Eye (tissue), 1 donor: ENCODE results near the gene NELL2.
A peak's percentile ranks its signal among the peaks of the same experiment; 100 is the strongest.
"Not testable (repeated sequence)": the region's sequence is repeated elsewhere in the genome, so short reads cannot be mapped to it uniquely, and the experiment has no call there.

ENCODE experiments used
- DNase-seq: peaks from one replicate; pipeline ENCODE4 v3.0.0-alpha.2; 2015

The NELL2 gene

DNA sequence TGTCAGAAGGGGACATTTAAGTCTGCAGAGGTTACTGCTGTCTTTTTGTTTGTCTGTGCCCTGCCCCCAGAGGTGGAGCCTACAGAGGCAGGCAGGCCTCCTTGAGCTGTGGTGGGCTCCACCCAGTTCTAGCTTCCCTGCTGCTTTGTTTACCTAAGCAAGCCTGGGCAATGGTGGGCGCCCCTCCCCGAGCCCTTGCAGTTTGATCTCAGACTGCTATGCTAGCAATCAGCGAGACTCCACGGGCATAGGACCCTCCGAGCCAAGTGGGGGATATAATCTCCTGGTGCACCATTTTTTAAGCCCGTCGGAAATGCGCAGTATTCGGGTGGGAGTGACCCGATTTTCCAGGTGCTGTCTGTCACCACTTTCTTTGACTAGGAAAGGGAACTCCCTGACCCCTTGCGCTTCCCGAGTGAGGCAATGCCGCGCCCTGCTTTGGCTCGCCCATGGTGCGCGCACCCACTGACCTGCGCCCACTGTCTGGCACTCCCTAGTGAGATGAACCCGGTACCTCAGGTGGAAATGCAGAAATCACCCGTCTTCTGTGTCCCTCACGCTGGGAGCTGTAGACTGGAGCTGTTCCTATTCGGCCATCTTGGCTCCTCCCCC lies 189.2 kb downstream of the NELL2 start:
- not testable (repeated sequence) for DNase-seq

DNA sequence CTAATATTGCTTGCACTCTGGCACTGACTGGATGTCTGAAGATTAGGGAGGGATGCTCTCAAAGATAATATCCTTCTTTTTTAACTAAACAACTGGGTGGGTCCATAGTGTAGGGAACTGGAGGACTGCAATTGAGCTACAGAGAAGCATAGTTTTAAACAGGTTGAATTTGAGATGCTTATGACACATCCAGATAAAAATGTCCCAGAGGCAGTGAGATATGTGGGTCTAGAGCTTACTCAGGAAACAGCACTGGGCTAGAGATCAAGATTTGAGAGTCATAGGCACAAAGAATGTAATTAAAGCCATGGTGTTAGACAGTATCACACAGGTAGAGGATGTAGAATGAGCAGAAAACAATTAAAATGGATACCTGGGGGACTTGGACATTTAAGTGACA lies 198.4 kb downstream of the NELL2 start:
- DNase-seq, result no peak

DNA sequence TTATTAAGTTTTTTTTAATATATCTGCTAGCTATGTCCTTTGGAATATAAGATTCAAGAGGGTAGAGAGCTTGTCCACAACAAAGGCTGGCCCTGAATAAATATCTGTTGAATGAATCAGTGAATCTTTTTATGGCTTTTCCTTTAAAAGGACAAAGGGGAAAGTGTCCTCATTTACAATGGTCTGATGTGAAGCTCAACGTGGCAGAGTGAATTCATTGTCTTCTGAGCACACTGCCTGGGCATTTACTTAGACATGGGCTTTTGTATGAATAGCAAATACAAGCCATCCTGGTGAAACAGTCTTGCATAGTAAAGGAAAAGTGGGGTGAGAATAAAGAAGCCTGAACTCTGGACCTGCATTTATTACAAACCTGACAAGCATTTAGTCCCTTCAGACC lies 201.2 kb downstream of the NELL2 start:
- peak; percentile 24 for DNase-seq

DNA sequence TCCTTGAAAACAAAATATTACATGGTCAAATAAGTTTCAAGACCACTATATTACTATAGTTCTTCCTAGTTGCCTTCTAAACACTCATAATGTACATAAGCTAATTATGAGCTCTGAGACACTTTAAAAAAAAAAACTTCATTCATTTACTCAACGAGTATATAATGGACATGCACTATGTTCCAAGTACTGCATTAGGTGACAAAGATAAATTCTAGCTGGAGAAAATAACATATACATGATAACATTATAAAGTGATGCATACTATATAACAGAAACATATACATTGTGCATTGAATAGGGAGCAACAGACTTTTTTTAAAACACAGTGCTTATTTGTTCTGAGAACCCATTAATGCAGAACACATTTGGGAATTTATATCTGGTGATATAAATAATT lies 202.3 kb downstream of the NELL2 start:
- DNase-seq, result no peak

DNA sequence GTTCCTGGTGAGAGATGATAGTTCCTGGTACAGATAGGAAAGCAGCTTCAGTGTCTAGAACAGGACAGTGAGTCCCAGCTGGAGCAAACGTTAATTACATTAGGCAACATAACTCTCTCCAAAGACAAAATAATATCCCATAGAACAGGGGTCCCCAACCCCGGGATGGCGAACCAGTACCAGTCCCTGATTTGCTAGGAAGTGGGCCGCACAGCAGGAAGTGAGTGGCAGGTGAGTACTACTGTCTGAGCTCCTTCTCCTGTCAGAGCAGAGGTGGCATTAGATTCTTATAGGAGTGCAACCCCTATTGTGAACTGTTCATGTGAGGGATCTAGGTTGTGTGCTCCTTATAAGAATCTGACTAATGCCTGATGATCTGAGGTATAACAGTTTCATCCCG lies 204.1 kb downstream of the NELL2 start:
- no peak for DNase-seq

DNA sequence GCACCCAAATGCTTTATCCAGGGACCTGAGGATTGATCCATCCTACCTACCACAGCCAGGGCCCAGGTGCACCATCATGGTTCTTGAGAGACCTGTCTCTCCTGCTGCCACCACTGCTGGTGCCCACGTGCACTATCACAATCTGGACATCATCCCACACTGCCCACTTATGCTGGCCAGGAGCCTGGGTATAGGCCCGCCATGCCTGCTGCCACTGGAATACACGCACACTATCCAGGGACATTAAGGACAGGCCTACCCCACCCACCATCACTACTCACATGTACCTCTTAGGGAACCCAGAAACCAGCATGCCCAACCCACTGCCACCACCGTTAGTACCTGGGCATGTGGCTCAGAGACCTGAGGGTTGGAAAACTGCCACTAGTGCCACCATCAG lies 207.7 kb downstream of the NELL2 start:
- DNase-seq, result no peak

DNA sequence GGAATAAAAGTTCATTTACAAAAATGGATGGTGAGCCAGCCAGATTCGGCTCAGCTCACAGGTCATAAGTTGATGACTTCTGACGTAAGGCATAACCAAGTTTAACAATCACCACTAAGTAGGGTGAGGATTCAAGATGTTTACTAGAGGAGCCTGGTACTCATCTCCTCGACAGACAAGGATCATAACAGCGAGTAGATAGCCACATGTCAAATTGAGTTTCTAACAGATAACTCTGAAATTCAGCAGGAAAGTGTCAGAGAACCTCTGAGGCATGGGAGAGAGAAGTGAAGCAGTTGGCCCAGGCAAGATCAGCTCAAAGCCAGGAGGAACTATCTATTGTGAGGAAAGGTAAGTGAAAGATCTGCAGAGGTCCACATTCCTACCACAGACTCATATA lies 208.7 kb downstream of the NELL2 start:
- DNase-seq, result no peak

DNA sequence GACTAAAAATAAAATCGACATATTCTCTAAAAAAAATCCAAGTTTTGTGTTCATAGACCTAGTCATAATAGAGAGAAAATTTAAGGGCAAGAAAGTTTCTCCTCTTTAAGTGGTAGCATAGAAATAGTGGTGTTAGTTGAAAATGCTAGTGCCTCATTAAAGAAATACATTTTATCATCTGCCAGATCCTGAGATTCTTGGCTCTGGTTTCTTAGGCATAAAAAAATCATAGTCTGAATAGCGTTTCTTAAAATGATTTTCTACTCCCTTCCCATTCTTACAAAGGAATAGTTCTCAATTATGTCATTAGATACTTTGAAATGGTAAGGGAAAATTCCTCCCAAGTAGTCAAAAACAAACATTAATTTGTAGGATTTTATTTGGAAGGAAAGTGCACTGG lies 212.8 kb downstream of the NELL2 start:
- DNase-seq, result no peak

DNA sequence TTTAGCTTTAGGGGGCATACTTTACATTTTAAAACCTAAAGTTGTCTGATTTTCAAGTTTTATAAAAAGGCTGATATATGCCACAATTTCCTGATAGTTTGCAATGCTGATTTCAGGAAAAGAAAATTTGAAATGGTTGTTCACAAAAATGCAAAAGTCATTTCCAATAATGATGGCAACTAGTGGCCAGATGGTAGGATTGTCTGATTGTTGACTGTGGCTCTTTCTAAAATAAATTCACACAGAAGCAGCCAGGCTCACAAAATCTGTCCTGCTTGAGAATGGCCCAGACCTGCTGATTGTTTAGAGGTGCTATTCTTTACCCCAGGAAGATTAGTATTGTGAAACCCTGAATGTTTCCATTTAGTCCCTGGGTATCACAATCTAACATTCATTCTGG lies 220.3 kb downstream of the NELL2 start:
- no peak for DNase-seq

DNA sequence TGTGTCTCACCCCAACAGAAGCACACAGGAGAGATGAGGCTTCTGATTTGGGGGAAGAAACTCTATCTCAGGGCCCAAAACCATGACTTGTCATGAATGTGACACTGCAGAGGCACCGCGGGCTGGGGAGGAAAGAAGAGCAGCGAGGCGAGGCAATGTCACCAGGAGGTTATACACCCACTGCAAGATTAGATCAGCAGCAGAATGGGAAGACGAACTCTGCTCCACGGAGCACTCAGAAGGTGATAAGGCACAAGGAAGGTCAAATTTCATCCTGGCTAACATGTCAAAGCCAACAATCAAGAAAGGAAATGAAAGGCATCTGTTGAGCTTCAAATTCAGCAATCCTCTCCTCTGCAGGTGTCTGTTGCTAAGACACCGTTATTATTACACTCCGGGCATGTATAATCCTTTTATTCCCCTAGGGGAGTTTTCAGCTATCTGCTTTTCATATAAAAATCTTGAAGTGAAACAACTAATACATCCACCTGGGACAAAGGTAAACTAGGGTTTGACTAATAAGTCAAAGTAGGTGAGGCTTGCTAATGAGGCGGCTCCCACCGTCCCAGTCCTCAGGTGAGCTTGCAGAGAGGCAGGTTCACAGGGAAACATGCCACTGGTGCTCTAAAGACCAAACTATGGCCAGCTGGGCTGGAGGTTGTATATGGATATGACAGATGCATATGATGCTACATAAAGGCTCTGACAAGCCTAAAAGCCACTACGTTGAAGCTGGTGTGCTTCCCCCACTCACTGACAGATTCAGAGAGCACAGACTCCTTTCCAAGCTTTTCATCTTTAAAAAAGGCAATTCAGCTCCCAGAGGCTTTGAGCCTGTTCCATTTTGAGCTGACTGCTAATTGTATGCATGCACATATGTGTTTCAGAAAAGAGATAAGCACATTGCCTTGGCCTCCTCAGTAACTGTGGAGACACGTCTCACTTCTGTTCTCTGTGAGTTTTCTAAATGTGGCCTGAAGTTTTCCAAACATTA lies 221.2 kb downstream of the NELL2 start:
- DNase-seq, result peak; percentile 30

DNA sequence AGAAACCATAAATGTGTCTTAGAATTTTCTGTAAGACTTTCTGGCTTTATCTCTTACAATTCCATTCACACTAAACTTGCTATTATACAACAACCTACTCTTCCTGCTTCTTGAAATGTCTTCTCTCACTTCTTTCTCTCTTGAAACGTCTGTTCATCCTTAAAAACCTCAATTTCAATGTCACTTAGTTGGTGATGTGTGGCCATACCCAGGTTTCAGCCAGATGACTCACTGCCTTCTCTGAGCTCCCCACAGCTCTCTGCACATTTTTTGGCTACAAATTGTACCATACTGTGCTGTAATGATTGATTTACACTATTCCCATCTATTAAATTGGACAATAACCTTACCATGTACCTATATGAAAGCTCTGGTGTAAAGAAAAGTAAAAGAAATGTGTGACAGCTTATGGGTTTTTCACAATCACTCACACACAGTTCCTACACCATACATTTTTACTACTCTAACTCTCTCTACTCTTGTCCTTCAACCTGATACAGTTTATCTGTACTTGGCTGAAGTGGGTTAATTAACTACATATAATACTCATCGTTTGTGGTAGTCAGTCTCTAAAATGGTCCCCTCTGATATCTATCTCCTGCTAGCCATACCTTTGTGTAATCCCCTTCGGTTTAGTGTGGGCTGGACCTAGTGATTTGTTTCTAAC lies 222.1 kb downstream of the NELL2 start:
- DNase-seq, result no peak

DNA sequence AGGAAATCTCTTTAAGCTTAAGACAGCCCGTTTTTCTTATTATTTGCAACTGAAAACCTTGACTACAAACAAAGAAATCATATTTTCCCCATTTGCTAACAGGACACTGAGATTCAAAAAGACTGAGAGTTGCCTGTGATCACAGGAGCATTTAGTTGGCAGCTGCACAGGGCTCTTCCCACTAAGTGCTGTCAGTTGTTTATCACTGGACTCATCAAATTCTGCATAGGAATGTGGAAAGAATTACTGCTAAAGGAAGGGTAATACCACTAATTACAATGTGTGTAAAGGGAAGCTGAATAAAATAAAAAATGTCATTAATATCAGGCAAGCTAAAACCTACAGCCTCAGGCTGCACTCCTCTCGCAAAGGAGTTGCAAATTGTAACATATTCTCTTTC lies 226.4 kb downstream of the NELL2 start:
- no peak for DNase-seq

DNA sequence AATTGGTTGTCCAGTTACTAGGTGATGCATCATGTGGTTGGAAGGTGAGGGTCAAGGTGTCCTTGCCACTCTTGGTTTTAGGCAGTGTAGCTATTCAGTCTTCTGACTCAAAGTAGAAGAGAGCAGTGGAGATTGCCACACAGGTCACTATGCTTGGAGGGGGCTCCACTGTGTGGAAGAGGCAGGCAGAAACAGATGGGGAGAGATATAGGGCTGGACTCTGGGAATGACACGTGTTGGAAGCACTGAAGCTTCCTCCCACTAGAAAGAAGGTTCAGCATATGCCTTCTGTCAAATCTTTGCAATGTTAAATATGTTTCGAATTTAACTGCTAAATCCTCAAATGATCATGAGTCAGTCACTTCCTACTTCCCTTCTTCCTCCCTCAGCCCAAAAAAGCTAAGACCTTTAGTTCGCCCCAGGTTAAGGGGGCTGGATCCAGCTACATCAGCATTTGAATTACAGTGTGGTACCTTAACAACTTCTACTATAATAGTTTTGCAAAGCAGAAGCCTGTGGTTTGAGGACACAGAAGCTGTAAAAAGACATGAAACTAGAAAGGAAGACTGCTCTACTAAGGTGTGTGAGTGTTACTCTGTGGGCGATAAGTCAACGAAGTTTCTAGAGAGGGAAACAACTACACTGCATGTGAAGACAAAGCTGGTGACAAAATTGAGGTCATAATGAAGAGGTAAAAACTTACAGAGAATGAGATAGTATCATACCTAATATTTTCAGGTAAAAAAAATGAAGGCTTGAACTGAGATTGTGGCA lies 228.0 kb downstream of the NELL2 start:
- no peak for DNase-seq

DNA sequence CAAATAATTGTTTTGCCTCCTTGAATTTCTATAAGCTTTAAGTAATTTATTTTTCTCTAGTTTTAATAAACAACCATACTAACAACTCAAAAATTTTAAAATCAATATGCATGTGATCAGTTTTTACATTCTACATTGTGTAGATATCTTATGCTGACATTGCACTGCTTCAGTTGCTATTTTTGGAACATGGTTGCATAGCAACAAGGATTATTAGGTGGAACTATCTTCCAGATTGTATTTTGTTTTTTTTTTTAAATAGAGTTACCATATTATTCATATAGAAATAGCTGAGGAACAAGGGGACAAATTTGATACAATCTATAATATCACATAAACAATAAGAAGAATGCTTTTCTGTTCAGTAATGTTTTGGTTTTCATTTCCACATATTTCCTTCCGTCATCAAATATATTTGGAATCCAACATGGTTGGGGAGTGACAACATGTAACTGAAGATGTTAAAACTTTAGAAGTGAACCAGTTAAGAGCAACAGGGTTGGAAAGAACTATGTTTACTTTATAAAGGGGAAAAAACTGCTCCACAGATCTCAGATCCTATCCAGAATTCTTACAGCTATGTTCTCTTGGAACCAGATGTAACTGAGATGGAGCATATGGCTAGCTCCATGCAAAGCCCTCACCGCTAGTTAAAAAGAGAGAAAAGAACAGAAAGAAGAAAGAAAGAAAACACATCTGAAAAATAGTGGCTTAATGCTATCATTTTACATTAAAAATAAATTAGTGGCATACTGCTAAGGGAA lies 235.5 kb downstream of the NELL2 start:
- DNase-seq, result peak; percentile 63

DNA sequence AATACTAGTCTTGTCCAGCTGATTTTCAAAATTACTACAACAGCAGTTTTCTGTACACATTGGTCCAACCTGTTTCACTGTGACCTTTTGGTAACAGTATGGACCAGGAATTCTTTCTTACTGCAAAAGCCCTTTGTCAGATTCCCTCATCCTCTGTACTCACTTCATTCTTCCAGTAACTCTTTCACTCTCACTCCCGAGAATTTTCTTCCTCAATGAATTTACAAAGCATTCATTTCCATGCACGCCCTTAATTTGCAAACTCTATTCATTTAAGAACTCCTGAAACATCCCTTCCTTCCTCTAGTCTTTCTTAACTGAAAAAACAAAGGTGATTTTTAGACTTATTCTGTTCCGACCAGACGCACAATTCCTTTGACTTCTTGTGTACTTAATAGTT lies 238.2 kb downstream of the NELL2 start:
- no peak for DNase-seq

DNA sequence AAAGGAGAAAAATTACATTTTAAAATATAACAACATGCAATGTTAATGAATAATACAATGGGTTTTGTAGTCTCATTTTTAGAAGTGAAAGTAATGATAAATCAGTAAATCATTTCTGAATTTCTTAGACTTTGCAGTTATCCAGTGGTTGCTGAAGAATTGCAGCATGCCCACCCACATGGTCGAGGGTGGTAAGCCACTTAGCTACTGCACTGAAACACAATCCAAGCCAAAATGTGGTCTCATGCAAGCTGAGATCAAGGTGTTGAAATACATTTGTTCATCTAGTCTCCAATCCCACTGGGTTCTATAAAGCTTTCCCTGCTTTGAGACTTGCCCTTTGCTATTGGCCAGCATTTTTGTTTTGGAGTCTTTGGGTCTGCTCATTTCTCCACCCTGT lies 247.9 kb downstream of the NELL2 start:
- DNase-seq, result no peak

DNA sequence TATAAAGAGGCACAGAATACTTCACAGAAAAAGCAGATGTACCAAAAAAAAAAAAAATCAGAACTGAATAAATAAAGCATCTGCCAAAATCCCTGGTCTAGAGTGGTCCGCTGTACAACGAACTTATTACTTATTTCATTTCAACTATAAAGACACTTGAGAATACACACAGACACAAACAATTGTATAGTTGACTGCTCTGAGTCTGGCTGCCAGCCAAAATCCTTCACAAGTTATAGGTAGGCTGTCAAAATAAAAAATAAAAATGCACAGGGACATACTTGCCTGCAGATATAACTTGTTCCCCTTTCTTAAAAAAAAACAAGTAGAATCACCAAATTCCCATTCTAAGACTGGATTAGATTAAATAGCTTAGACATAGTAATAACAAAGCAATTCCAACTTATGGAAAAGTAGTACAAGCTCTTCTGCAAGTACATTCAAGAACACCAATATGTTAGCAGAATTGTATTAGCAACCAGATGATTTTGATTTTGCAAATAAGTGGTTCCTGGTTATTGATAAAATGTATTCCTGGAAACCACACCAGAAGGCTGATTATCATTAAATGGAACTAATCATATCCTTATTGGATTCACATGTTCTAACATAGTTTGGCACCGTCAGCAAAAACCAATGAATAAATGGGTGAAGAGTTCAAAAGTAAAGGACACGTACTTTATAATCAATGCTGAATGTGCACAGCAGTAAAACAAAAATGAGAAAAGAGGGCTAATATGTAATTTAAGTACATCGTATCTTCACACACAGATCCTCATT lies 248.5 kb downstream of the NELL2 start:
- DNase-seq, result peak; percentile 77

DNA sequence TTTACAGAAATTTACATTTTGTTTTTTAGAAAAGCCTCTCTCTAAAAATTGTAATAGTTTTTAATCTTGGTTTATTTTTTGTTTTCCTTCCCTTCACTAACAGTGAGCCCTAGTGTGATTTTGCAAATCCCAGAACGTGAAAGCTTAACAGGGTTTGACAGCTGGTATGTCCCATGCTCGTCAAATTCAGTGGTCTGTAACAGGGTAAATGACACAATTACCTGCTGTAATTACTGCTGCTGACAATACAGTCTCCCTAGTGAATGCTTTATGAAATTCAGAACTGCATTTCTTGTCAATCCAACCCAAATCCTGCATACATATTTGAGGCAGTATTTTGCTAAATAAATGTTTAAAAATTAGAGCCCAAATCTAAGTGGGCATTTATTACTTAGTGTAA lies 249.2 kb downstream of the NELL2 start:
- DNase-seq, result peak; percentile 85

DNA sequence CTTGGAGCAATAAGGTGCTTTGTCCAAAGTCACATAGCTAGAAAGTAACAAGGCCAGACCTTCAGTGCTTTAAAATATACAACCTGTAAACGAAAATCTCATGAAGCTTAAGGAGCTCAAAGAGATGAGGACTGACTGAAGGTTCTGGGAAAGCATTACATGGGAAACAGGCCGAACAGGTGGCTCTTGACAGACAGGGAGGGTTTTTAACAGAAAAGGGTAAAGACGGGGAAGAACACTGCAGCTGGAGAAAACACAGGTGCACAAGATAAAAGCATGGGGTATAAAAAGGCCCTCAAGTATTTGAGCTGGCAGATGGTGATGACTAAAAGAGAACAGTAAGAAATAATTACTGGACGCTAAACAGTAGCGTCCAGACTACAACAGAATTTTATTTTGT lies 257.2 kb downstream of the NELL2 start:
- DNase-seq, result no peak

DNA sequence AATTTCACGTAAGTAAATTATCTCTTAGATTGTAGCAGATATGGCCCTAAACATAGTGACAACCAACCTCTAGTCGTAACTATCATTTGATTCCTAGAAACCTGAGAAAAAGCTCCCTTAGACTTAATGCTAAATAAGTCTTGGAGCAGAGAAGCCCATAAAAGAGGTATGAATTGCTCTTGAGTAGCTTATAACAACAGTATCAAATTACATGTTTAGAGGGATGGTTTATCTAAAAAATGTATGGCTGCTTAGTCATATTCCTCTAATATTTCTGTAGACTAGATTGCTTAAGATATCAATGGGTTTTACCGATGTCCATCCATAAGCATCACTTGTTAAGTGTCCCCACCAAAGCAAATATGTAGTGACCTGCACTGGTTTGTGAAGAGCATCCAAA lies 259.7 kb downstream of the NELL2 start:
- DNase-seq, result no peak

DNA sequence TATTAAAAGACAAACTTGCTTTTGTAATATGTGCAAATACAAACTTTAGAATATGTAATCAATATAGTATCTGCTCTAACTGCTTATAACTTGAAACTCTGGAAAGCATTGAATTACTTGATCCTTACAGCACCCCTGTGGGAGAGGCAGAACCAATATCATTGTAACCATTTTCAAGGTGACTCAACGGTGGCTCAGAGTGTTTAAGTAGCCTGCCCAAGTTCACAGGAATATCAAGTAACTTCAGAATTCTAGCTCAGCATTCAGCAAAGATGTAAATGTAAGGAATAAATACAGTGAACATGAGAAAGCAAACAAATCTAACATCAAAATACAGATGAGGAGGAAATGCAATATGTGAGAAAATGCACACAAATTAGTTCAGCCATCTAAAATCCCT lies 264.6 kb downstream of the NELL2 start:
- DNase-seq, result no peak
